ENCODE results near the gene MAP2K4.

GRCh38 chr17:12134587-12134986 is 113.9 kb downstream of the MAP2K4 start:
- TF ChIP-seq CTCF (IDR thresholded peaks at IDR 0.05; ENCODE audit: low read depth, low read length, poor library complexity, severe bottlenecking) (no peak), EZH2phosphoT487 (IDR thresholded peaks at IDR 0.05; ENCODE audit: borderline replicate concordance, low read length) (no peak)
